ENCODE data around the gene RAI1.
"Not testable (repeated sequence)": the region's sequence is repeated elsewhere in the genome, so short reads cannot be mapped to it uniquely, and the experiment has no call there.

Gene RAI1

GRCh38 chr17:17800504-17801021 lies 119.3 kb downstream of the RAI1 start:
- DNase-seq (ENCODE audit: low spot score), result no peak

- DNase-seq (ENCODE audit: low spot score), result peak; percentile 65
Measured at GRCh38 chr17:17801800-17802481, 120.7 kb downstream of the RAI1 start.

- DNase-seq (ENCODE audit: low spot score), result no peak
Measured at GRCh38 chr17:17804007-17804406, 122.7 kb downstream of the RAI1 start.

- DNase-seq (ENCODE audit: low spot score), result no peak
Measured at GRCh38 chr17:17805575-17805974, 124.3 kb downstream of the RAI1 start.

GRCh38 chr17:17806035-17806434 lies 124.8 kb downstream of the RAI1 start:
- no peak for DNase-seq (ENCODE audit: low spot score)

- DNase-seq (ENCODE audit: low spot score), result no peak
Measured at GRCh38 chr17:17806611-17807274, 125.5 kb downstream of the RAI1 start.

GRCh38 chr17:17807440-17807839 lies 126.2 kb downstream of the RAI1 start:
- no peak for DNase-seq (ENCODE audit: low spot score)

GRCh38 chr17:17808200-17808599 lies 126.9 kb downstream of the RAI1 start:
- not testable (repeated sequence) for DNase-seq (ENCODE audit: low spot score)

- no peak for DNase-seq (ENCODE audit: low spot score)
Measured at GRCh38 chr17:17808706-17809432, 127.6 kb downstream of the RAI1 start.

- DNase-seq (ENCODE audit: low spot score), result no peak
Measured at GRCh38 chr17:17809531-17810083, 128.3 kb downstream of the RAI1 start.

- no peak for DNase-seq (ENCODE audit: low spot score)
Measured at GRCh38 chr17:17810084-17810894, 129.0 kb downstream of the RAI1 start.

GRCh38 chr17:17810895-17811248 lies 129.6 kb downstream of the RAI1 start:
- DNase-seq (ENCODE audit: low spot score), result no peak

- DNase-seq (ENCODE audit: low spot score), result no peak
Measured at GRCh38 chr17:17811381-17812210, 130.3 kb downstream of the RAI1 start.

GRCh38 chr17:17812211-17813054 lies 131.2 kb downstream of the RAI1 start:
- DNase-seq (ENCODE audit: low spot score), result peak; percentile 50

GRCh38 chr17:17813055-17813724 lies 131.9 kb downstream of the RAI1 start:
- no peak for DNase-seq (ENCODE audit: low spot score)

- no peak for DNase-seq (ENCODE audit: low spot score)
Measured at GRCh38 chr17:17813725-17814095, 132.5 kb downstream of the RAI1 start.

- DNase-seq (ENCODE audit: low spot score), result no peak
Measured at GRCh38 chr17:17814162-17815061, 133.2 kb downstream of the RAI1 start.

GRCh38 chr17:17815062-17815406 lies 133.8 kb downstream of the RAI1 start:
- DNase-seq (ENCODE audit: low spot score), result no peak

Measured in pons (tissue), 1 donor.